DMS114 treated with DMSO at 0.1 percent for 48 hours (cell line): ENCODE results near the gene CDK2AP2.
"Not testable (repeated sequence)": the region's sequence is repeated elsewhere in the genome, so short reads cannot be mapped to it uniquely, and the experiment has no call there.

Source experiments
- DNase-seq: peaks from one replicate; lab custom pipeline; 2025; ENCODE audit not compliant: unreplicated experiment; lab: John Stamatoyannopoulos, UW

Gene CDK2AP2

GRCh38 chr11:67468056-67468455 lies 39.9 kb downstream of the CDK2AP2 start:
- no peak for DNase-seq

DNA sequence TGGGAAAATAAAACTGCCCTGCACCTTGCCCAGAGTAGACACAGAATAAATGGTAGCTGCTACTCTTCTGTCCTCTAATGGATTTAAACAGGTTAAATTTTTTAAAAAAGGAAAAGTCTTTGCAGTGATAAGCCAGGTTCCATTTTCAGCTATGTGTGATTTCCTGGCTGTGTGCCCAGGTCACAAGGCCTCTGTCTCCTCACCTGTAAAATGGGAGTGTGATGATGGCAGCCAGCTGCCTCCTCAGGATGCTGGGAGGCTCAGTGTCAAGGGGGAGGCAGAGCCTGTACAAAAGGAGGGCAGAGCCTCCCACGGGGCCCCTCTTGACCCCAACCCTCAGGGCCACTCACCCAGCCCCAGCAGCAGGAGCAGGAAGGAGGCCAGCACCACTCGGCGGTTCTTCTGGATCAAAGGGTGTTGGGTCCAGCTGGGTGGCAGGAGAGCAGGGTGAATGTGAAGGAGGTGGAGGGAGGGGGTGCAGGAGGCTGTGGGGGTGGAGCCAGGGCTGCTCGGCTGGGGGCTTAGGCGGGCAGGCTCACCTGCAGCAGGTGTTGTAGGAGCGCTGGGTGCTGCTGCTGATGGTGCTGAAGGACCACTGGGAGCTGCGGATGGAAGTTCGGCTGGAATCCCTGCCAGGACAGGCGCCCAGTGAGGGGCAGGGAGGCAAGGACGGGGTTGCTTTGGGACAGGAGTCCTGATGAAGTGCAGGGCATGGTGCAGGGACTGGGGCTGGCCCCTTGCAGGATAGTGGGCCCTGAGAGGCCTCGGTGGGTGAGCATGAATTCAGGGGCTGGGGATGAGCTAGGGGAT lies 40.8 kb downstream of the CDK2AP2 start:
- no peak for DNase-seq

GRCh38 chr11:67466367-67466766 lies 41.6 kb downstream of the CDK2AP2 start:
- DNase-seq = no peak

DNA sequence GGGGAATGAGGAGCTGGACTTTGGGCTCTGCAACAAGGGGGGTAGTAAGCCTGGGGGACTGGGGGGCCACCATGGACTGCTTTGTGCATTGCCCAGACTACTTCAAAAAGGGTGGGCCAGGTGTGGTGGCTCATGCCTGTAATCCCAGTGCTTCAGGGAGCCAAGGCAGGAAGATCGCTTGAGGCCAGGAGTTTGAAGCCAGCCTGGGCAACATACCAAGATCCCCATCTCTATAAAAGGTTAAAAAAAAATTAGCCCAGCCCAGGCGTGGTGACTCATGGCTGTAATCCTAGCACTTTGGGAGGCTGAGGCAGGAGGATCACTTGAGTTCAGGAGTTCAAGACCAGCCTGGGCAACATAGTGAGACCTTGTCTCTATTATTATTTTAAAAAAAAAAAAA lies 42.4 kb downstream of the CDK2AP2 start:
- not testable (repeated sequence) for DNase-seq

DNA sequence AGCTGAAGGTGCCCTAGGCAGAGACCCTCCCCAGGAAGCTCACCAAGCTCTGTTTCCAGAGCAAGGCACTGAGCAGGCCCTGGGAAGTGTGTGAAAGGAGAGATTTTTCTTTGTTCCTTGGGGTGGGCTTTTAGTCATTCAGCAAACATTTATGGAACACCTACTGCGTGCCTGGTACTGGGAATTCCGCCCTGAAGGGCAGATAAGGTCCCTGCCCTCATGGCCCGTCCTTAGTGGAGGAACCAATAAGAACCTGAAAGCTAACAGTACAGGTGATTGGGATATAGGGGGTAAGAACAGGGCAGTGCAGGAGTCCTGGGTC lies 42.8 kb downstream of the CDK2AP2 start:
- DNase-seq = no peak

- DNase-seq = no peak
Observed at GRCh38 chr11:67464411-67465188, 43.4 kb downstream of the CDK2AP2 start.

DNA sequence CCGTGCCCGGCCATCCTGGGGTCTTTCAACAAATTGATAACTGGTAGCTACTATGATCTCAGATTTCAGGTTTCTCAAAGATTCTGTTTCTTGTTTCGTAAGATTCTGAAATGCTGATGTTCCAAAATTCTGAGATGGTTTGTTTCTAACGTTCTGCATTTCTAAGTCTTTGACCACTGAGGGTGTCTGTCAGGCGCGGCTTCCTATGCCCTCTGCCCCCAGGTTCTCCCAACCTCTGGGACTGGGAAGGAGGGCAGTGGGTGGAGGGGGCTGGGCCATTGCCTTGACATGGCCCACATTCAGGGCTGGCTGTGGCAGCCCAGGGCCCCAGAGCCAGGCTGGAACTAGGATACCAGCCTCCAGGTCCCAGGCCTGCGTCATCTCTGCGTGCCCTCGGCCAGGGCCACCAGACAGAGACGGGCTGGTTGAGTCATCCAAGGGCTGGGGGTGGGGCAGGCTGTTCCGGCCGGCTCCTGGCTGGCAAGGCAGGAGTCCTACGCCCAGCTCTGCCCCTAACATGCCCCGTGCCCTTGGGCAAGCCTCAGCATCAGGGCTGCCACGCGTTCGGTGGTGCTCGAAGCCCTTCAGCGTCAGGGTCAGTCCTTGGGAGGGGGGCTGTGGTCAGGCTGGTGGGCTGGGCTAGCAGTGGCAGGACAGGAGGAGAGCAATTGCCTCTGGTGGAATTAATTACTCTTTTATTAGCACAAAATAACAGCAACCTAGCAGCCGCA lies 44.1 kb downstream of the CDK2AP2 start:
- no peak for DNase-seq

DNA sequence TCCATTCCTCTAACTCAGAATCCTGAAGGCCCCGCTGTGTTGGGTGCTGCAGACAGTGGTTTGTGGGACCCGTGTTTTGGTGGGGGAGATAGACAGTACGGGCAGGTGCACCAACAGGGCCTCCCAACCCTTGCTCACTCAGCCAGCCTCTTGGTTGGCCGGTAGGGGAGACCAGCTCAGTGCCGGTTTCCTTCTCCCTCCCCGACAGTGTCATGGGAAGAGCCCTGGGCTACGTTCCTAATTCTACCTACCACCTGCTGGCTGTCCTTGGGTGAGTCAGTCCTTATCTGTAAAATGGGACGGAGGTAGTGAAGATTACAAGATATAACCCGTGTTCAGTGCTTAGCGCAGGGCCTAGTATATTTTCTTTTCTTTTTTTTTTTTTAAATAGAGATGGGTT lies 44.8 kb downstream of the CDK2AP2 start:
- no peak for DNase-seq

- no peak for DNase-seq
Observed at GRCh38 chr11:67458266-67458665, 49.7 kb downstream of the CDK2AP2 start.

DNA sequence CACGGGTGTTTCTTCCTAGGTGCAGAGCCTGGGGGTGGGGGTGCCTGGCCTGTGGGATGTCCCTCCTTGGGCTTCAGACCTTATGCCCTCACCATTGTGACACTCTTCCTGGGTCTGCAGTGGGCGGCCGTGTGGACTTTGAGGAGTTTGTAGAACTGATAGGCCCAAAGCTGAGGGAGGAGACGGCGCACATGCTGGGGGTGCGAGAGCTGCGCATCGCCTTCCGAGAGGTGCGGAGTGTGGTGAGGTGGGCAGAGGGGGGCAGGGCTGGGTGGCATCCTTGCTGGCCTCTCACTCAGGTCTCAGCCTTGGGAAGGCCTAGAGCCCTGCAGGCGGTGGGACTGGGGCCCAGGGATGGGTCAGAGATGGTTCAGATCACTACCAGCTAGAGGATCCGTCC lies 50.5 kb downstream of the CDK2AP2 start:
- no peak for DNase-seq
